ENCODE results near the gene KCNJ2. TPM values are rescaled to one million over a fixed set of nuclear protein-coding genes. Genes with fewer than 3 reads are reported as not detected.

The KCNJ2 gene
- total RNA-seq, 1 donor from 2014 or later = not detected

DNA sequence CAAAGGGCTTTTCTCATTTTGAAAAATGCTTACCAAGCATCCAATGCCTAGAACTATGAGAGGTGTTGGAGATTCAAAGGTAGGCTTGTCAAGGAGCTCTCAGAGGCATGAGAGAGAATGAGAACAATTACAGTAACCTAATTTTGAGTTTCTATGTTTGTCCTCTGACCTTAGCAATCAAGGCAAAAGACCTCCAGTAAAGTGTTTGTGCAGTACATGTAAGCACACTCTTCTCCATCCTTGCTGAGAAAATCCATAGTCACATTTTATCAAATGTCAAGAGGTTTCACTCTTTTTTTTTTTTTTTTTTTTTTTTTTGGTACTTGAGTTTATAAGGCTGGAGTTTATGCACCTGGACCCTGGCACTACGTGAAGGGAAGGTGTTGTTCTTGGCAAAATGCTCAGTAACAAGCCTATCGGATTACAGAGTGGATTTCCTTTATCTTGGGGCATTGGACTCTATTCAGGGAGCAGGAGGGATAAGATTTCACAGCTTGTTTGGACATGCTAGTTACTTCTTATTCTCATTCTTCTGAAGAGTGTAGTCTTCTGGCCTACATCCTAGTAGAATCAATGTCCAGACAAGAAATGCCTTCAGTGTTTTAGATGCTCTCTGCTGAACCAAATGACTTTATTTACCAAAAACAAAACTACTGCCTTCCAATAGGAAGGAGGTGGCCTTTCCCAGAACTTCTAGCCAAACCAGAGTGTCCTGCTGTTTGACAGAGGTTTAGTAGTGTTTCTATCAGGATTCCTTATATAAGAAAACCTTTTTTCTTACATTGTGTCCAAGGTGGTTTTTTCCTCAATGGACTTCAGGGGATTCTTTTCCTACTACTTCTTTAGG lies 21.9 kb downstream of the KCNJ2 start:
- H3K4me3 Mint-ChIP-seq (ENCODE audit: unreplicated experiment) = no peak overlapping the region
- no peaks in the 10 kb centered on the region for H3K36me3 Mint-ChIP-seq (ENCODE audit: unreplicated experiment)
- TF ChIP-seq, protein P1, sequence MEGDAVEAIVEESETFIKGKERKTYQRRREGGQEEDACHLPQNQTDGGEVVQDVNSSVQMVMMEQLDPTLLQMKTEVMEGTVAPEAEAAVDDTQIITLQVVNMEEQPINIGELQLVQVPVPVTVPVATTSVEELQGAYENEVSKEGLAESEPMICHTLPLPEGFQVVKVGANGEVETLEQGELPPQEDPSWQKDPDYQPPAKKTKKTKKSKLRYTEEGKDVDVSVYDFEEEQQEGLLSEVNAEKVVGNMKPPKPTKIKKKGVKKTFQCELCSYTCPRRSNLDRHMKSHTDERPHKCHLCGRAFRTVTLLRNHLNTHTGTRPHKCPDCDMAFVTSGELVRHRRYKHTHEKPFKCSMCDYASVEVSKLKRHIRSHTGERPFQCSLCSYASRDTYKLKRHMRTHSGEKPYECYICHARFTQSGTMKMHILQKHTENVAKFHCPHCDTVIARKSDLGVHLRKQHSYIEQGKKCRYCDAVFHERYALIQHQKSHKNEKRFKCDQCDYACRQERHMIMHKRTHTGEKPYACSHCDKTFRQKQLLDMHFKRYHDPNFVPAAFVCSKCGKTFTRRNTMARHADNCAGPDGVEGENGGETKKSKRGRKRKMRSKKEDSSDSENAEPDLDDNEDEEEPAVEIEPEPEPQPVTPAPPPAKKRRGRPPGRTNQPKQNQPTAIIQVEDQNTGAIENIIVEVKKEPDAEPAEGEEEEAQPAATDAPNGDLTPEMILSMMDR (IDR thresholded peaks at IDR 0.05) = no peak
- H3K4me1 Mint-ChIP-seq (ENCODE audit: unreplicated experiment) = no peaks in the 10 kb centered on the region
- H3K27ac Mint-ChIP-seq (ENCODE audit: unreplicated experiment) = no peak overlapping the region
- no peaks in the 10 kb centered on the region for H3K9me3 Mint-ChIP-seq (ENCODE audit: unreplicated experiment)
- DNase-seq (ENCODE audit: extremely low spot score, unreplicated experiment) = no peak
- H3K27me3 Mint-ChIP-seq (ENCODE audit: unreplicated experiment) = peaks cover 3% of the 10 kb centered on the region

DNA sequence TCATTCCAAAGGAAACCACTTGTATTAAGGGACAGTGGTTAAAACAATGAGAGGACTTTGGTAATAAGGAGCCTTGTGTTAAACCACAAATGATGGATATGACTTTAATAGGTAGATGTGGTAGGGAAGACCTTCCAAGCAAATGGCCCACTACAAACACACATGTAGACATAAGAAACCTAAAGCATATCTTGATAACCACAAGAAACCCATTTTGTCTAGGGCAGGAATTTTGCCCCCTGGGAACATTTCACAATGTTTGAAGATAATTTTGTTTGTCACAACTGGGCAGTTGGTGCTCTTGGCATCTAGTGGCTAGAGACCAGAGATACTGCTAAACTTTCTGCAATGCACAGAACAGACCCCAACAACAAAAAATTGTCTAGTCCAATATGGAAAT lies 25.8 kb downstream of the KCNJ2 start:
- Mint-ChIP-seq H3K27me3 (ENCODE audit: unreplicated experiment) (peaks cover 5% of the 10 kb centered on the region), H3K4me3 (ENCODE audit: unreplicated experiment) (no peak overlapping the region), H3K27ac (ENCODE audit: unreplicated experiment) (no peak overlapping the region), H3K4me1 (ENCODE audit: unreplicated experiment) (no peaks in the 10 kb centered on the region), H3K9me3 (ENCODE audit: unreplicated experiment) (no peaks in the 10 kb centered on the region), H3K36me3 (ENCODE audit: unreplicated experiment) (no peaks in the 10 kb centered on the region)
- TF ChIP-seq, protein P1 (IDR thresholded peaks at IDR 0.05) = no peak
- no peak for DNase-seq (ENCODE audit: extremely low spot score, unreplicated experiment)

DNA sequence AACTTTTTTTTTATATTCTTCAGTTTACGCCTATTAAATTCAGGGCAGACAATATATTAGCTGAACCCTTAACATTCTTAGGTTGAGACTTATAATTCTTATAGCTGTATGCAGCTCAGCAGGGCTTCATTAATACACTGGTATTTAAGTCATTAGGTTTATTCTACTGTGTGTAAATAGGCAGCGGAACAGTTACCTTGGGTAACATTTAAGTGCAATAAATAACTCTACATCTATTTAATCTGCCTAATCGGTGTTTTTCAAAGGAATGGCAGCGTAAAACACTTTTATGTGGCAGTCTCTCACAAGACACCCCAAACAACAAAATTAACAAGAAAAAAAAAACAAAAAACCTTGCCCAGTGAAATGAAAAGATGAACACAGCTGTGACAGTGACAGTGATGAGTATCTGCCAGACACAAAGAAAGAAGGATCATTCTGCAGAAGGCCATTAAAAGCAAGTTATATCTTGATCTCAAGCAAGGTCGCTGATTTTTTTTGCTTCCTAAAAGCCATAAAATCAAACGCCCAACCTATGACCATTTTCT lies 32.6 kb downstream of the KCNJ2 start:
- no peaks in the 10 kb centered on the region for H3K4me1 Mint-ChIP-seq (ENCODE audit: unreplicated experiment)
- DNase-seq (ENCODE audit: extremely low spot score, unreplicated experiment) = no peak
- TF ChIP-seq, protein P1 (IDR thresholded peaks at IDR 0.05) = no peak
- H3K9me3 Mint-ChIP-seq (ENCODE audit: unreplicated experiment) = no peaks in the 10 kb centered on the region
- no peak overlapping the region for H3K27ac Mint-ChIP-seq (ENCODE audit: unreplicated experiment)
- H3K4me3 Mint-ChIP-seq (ENCODE audit: unreplicated experiment) = no peak overlapping the region
- peaks cover 11% of the 10 kb centered on the region for H3K27me3 Mint-ChIP-seq (ENCODE audit: unreplicated experiment)
- no peaks in the 10 kb centered on the region for H3K36me3 Mint-ChIP-seq (ENCODE audit: unreplicated experiment)

DNA sequence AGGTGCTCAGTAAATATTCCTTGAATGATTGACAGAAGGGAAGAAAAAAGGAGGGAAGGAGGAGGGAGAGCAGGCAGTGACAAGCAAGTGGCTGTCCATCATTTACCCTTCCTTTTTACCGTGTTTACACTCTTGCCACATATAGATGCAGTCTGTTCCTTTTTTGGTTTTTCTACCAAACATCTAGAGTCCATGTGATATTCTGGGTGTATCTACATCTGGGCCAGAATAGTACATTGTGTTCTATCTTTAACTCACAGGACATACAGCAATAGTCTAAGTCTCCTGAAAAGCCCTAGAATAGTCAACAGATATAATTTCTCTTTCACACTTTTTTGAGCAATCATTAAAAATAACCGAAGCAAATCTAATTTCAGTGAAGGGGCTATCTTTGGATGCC lies 33.5 kb downstream of the KCNJ2 start:
- H3K4me1 Mint-ChIP-seq (ENCODE audit: unreplicated experiment) = no peaks in the 10 kb centered on the region
- no peaks in the 10 kb centered on the region for H3K9me3 Mint-ChIP-seq (ENCODE audit: unreplicated experiment)
- no peaks in the 10 kb centered on the region for H3K36me3 Mint-ChIP-seq (ENCODE audit: unreplicated experiment)
- H3K4me3 Mint-ChIP-seq (ENCODE audit: unreplicated experiment) = no peak overlapping the region
- DNase-seq (ENCODE audit: extremely low spot score, unreplicated experiment) = no peak
- no peak overlapping the region for H3K27ac Mint-ChIP-seq (ENCODE audit: unreplicated experiment)
- TF ChIP-seq, protein P1 (IDR thresholded peaks at IDR 0.05) = no peak
- peaks cover 11% of the 10 kb centered on the region for H3K27me3 Mint-ChIP-seq (ENCODE audit: unreplicated experiment)

DNA sequence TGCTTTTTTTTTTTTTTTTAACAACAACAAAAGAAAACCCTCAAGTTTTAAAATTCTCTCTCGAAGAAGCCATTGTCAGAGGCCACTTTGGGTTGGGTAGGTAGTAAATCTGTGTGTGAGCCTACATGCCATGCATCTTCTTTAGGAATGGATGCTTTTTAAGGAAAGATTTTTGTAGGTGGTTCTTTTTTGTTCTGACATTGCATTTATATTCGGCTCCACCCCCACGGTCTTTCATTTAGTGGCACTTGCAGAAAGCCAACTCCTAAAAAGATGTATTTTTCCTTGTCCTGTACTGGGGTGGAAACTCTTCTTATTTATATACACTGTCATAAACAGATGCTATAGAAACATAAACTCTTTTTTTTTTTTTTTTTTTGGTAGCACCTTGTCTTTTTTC lies 35.1 kb downstream of the KCNJ2 start:
- H3K9me3 Mint-ChIP-seq (ENCODE audit: unreplicated experiment) = no peaks in the 10 kb centered on the region
- no peak for DNase-seq (ENCODE audit: extremely low spot score, unreplicated experiment)
- no peaks in the 10 kb centered on the region for H3K4me1 Mint-ChIP-seq (ENCODE audit: unreplicated experiment)
- H3K36me3 Mint-ChIP-seq (ENCODE audit: unreplicated experiment) = no peaks in the 10 kb centered on the region
- no peak overlapping the region for H3K27ac Mint-ChIP-seq (ENCODE audit: unreplicated experiment)
- TF ChIP-seq, protein P1 (IDR thresholded peaks at IDR 0.05) = no peak
- H3K27me3 Mint-ChIP-seq (ENCODE audit: unreplicated experiment) = peaks cover 11% of the 10 kb centered on the region
- no peak overlapping the region for H3K4me3 Mint-ChIP-seq (ENCODE audit: unreplicated experiment)
